Measurements from ENCODE around the gene MARVELD1. TPM values are rescaled to one million over a fixed set of nuclear protein-coding genes. Genes with fewer than 3 reads are reported as not detected.

The MARVELD1 gene
- total and polyA plus RNA-seq, 2 of the 13 experiments (the other 11 are each of a cell fraction or from before 2014, with no cell fraction given) = not detected

DNA sequence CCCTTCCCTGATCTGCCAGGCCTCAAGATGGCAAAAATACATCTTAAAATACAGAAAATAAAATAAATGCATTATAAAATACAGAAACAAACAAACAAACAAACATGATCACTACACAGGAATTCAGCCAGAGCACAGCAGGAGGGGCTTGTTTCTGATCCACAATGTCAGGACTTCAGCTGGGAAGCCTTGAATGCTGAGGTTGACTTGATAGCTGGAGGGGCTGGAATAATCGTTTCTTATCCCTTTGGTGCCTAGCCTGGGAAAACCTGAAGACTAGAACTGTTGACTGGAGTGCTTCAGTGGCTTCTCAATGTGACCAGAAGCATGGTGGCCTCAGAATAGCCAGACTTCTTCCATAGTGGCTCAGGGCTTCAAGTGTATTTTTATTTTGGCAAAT lies 9.2 kb upstream of the MARVELD1 start (continued):
- TF ChIP-seq SIX4 (CRISPR knock-in tag; IDR thresholded peaks at IDR 0.05) = no peak
- TF ChIP-seq ZBTB7B (CRISPR knock-in tag; IDR thresholded peaks at IDR 0.05) = no peak
- no peak for TF ChIP-seq PCBP2 (optimal IDR thresholded peaks at IDR 0.05; ENCODE audit: low read depth, low read length, poor library complexity, severe bottlenecking)

DNA sequence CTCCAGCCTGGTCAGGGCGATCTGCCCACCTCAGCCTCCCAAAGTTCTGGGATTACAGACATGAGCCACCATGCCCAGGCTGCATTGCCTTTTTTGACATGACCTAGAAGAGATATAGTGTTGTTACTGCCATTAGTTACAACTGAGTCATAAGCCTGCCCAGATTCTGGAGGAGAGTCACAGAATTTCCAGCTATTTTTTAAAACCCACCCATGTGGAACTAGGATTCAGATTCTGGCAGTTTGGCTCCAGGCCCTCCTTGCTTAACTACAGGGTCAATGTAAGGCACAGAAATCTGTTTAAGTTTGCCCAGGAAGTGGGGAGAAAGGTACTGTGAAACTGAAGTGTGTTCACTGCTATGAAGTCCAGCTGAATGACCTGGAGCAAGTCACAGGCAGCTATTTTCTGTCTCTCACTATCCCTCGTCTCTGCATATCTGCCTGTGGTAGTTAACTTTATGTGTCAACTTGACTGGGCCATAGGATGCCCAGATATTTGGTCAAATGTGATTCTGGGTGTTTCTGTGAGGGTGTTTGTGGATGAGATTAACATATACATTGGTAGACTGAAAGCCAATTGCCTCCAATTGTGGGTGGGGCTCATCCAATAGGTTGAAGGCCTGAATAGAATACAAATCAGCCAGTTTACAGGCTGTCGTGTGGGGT lies 8.4 kb upstream of the MARVELD1 start:
- Histone ChIP-seq H3K4me2 (ENCODE audit: low read depth, low read length) (no peak overlapping the region), H3K4me1 (ENCODE audit: insufficient read depth, low read length) (peaks cover 60% of the 10 kb centered on the region), H3K79me2 (ENCODE audit: insufficient read depth, low read length) (no peaks in the 10 kb centered on the region), H3K4me3 (replicated peaks in 1 of 3; ENCODE audit: insufficient read depth in 1 of 3, low read depth in 2 of 3, low read length in 3 of 3) (no peak overlapping the region), H2AFZ (ENCODE audit: low read length) (no peak overlapping the region), H3K27me3 (ENCODE audit: control insufficient read depth in 1 of 2, insufficient read depth in 2 of 2, low read length in 2 of 2) (no peaks in the 10 kb centered on the region), H3K36me3 (replicated peaks in 1 of 2; ENCODE audit: control insufficient read depth in 1 of 2, insufficient read depth in 2 of 2, low read length in 2 of 2) (no peaks in the 10 kb centered on the region), H3K9me3 (ENCODE audit: low read length) (no peaks in the 10 kb centered on the region), H3K9ac (ENCODE audit: insufficient read depth, low read depth, low read length) (no peak overlapping the region), H4K20me1 (ENCODE audit: insufficient read depth, low read length) (no peaks in the 10 kb centered on the region), H3K27ac (ENCODE audit: extremely low read length, insufficient read depth, low read length) (no peak overlapping the region)
- FAIRE-seq = no peak
- TF ChIP-seq, protein P1, sequence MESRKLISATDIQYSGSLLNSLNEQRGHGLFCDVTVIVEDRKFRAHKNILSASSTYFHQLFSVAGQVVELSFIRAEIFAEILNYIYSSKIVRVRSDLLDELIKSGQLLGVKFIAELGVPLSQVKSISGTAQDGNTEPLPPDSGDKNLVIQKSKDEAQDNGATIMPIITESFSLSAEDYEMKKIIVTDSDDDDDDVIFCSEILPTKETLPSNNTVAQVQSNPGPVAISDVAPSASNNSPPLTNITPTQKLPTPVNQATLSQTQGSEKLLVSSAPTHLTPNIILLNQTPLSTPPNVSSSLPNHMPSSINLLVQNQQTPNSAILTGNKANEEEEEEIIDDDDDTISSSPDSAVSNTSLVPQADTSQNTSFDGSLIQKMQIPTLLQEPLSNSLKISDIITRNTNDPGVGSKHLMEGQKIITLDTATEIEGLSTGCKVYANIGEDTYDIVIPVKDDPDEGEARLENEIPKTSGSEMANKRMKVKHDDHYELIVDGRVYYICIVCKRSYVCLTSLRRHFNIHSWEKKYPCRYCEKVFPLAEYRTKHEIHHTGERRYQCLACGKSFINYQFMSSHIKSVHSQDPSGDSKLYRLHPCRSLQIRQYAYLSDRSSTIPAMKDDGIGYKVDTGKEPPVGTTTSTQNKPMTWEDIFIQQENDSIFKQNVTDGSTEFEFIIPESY (CRISPR knock-in tag; IDR thresholded peaks at IDR 0.05) = no peak
- TF ChIP-seq ZNF562 (CRISPR knock-in tag; IDR thresholded peaks at IDR 0.05; ENCODE audit: borderline replicate concordance) (no peak), SALL2 (CRISPR knock-in tag; IDR thresholded peaks at IDR 0.05) (no peak), KLF16 (CRISPR knock-in tag; IDR thresholded peaks at IDR 0.05) (no peak)
- TF ChIP-seq, protein P2, sequence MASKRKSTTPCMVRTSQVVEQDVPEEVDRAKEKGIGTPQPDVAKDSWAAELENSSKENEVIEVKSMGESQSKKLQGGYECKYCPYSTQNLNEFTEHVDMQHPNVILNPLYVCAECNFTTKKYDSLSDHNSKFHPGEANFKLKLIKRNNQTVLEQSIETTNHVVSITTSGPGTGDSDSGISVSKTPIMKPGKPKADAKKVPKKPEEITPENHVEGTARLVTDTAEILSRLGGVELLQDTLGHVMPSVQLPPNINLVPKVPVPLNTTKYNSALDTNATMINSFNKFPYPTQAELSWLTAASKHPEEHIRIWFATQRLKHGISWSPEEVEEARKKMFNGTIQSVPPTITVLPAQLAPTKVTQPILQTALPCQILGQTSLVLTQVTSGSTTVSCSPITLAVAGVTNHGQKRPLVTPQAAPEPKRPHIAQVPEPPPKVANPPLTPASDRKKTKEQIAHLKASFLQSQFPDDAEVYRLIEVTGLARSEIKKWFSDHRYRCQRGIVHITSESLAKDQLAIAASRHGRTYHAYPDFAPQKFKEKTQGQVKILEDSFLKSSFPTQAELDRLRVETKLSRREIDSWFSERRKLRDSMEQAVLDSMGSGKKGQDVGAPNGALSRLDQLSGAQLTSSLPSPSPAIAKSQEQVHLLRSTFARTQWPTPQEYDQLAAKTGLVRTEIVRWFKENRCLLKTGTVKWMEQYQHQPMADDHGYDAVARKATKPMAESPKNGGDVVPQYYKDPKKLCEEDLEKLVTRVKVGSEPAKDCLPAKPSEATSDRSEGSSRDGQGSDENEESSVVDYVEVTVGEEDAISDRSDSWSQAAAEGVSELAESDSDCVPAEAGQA (IDR thresholded peaks at IDR 0.05; ENCODE audit: low read depth) = no peak
- TF ChIP-seq, protein P2 (CRISPR knock-in tag; IDR thresholded peaks at IDR 0.05; ENCODE audit: borderline replicate concordance) = no peak
- TF ChIP-seq, protein P3, sequence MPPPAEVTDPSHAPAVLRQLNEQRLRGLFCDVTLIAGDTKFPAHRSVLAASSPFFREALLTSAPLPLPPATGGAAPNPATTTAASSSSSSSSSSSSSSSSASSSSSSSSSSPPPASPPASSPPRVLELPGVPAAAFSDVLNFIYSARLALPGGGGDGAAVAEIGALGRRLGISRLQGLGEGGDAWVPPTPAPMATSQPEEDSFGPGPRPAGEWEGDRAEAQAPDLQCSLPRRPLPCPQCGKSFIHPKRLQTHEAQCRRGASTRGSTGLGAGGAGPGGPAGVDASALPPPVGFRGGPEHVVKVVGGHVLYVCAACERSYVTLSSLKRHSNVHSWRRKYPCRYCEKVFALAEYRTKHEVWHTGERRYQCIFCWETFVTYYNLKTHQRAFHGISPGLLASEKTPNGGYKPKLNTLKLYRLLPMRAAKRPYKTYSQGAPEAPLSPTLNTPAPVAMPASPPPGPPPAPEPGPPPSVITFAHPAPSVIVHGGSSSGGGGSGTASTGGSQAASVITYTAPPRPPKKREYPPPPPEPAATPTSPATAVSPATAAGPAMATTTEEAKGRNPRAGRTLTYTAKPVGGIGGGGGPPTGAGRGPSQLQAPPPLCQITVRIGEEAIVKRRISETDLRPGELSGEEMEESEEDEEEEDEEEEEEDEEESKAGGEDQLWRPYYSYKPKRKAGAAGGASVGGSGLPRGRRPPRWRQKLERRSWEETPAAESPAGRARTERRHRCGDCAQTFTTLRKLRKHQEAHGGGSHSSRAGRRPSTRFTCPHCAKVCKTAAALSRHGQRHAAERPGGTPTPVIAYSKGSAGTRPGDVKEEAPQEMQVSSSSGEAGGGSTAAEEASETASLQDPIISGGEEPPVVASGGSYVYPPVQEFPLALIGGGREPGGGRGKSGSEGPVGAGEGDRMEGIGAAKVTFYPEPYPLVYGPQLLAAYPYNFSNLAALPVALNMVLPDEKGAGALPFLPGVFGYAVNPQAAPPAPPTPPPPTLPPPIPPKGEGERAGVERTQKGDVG (CRISPR knock-in tag; IDR thresholded peaks at IDR 0.05; ENCODE audit: borderline replicate concordance) = no peak
- BruUV-seq (replicated peaks) = no TSS peak
- ChIA-PET CTCF (ENCODE audit: low intra/inter-chr PET ratio, low total read pairs) (no interaction called here), POLR2A (interaction anchor here (0.6 to 3.3 kb wide), 2 partner anchors 18 to 22 kb away, joined by 3 to 14 read pairs; partner anchors contain the start of gene AVPI1)
- 4% methylated on average over 3 of the region's 3 CpGs for WGBS (ENCODE audit: low lambda C conversion rate)
- in situ Hi-C loops (cut with HindIII; ENCODE audit: extremely low pct_ligation_motif_present, low pct_unique_long_range_greater_than_20kb) = no loop called here
- no peak for ATAC-seq
- no peak for DNase-seq (ENCODE audit: low spot score)
- intact Hi-C loops (cut with micrococcal nuclease; ENCODE audit: unreplicated experiment) = no loop called here

All from HepG2 (cell line).